ENCODE results near the gene ROR1. TPM values are rescaled to one million over a fixed set of nuclear protein-coding genes. Genes with fewer than 3 reads are reported as not detected.

ROR1 gene
- total RNA-seq, 1 experiment from 2014 or later: 2.7 TPM

DNA sequence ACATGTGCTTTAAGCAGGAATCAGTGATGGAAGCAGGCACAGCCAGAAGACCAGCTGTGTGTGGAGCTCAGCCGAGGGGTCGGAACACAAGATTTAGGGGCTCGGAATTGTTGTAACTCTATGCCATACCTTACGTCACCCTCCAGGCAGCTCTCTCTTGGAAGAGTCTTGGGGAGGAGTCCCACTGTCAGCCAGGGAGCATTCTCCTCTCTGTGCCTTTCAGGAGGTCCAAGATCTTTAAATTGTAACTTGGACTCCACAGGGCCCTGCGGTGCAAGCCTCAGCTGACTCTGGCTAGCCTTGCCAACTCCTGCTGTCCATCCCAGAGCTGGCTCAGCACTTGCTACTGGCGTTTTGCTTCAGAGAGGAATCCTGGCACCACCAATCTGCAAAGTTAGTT is 26.4 kb upstream of the ROR1 start:
- Histone ChIP-seq H3K4me2 (ENCODE audit: low read length) (no peak overlapping the region), H4K20me1 (ENCODE audit: insufficient read depth) (no peaks in the 10 kb centered on the region), H3K9me3 (ENCODE audit: control insufficient read depth in 1 of 2, insufficient read depth in 1 of 2, low read depth in 1 of 2, low read length in 2 of 2) (no peaks in the 10 kb centered on the region), H3K4me3 (replicated peaks in 1 of 2; ENCODE audit: low read depth in 1 of 2, low read length in 2 of 2) (no peak overlapping the region), H3K4me1 (ENCODE audit: control insufficient read depth in 1 of 2, insufficient read depth in 2 of 2, low read length in 2 of 2) (no peaks in the 10 kb centered on the region), H3K27ac (ENCODE audit: low read depth, low read length) (no peak overlapping the region), H3K79me2 (ENCODE audit: insufficient read depth, low read length) (no peaks in the 10 kb centered on the region), H3K36me3 (ENCODE audit: control insufficient read depth in 1 of 2, insufficient read depth in 2 of 2, low read length in 2 of 2) (no peaks in the 10 kb centered on the region), H3K9ac (ENCODE audit: low read length) (no peak overlapping the region), H3K27me3 (ENCODE audit: insufficient read depth, low read length) (no peaks in the 10 kb centered on the region), H2AFZ (ENCODE audit: low read depth, low read length, poor library complexity, severe bottlenecking) (no peak overlapping the region), H3K9me2 (ENCODE audit: insufficient read depth) (no peaks in the 10 kb centered on the region)
- ChIA-PET RAD21 (ENCODE audit: low non-redundant PET in 1 of 2, low total read pairs in 2 of 2, uncharacterized antibody in 2 of 2, unreplicated experiment in 2 of 2) (no interaction called here), CTCF (no interaction called here), POLR2A (no interaction called here)
- no peak for DNase-seq (ENCODE audit: low read depth, low spot score)
- ATAC-seq: no peak
- no TSS peak for BruUV-seq (replicated peaks)
- intact Hi-C loops (cut with micrococcal nuclease): no loop called here
- no peak for TF ChIP-seq TCF7L2 (IDR thresholded peaks at IDR 0.05; ENCODE audit: borderline replicate concordance, extremely low read depth, insufficient read depth, insufficient read length)
- no peak for TF ChIP-seq EZH2phosphoT487 (IDR thresholded peaks at IDR 0.05; ENCODE audit: borderline replicate concordance)
- TF ChIP-seq, protein P1, sequence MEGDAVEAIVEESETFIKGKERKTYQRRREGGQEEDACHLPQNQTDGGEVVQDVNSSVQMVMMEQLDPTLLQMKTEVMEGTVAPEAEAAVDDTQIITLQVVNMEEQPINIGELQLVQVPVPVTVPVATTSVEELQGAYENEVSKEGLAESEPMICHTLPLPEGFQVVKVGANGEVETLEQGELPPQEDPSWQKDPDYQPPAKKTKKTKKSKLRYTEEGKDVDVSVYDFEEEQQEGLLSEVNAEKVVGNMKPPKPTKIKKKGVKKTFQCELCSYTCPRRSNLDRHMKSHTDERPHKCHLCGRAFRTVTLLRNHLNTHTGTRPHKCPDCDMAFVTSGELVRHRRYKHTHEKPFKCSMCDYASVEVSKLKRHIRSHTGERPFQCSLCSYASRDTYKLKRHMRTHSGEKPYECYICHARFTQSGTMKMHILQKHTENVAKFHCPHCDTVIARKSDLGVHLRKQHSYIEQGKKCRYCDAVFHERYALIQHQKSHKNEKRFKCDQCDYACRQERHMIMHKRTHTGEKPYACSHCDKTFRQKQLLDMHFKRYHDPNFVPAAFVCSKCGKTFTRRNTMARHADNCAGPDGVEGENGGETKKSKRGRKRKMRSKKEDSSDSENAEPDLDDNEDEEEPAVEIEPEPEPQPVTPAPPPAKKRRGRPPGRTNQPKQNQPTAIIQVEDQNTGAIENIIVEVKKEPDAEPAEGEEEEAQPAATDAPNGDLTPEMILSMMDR (IDR thresholded peaks at IDR 0.05 in 2 of 3, conservative IDR thresholded peaks at IDR 0.05 in 1 of 3; ENCODE audit: borderline replicate concordance in 1 of 3, insufficient read depth in 1 of 3, low read depth in 2 of 3, low read length in 2 of 3): no peak
- no peak for TF ChIP-seq EGR1 (IDR thresholded peaks at IDR 0.05; ENCODE audit: low read depth)
- TF ChIP-seq SRF (IDR thresholded peaks at IDR 0.05; ENCODE audit: low read depth): no peak
- TF ChIP-seq, protein P2, sequence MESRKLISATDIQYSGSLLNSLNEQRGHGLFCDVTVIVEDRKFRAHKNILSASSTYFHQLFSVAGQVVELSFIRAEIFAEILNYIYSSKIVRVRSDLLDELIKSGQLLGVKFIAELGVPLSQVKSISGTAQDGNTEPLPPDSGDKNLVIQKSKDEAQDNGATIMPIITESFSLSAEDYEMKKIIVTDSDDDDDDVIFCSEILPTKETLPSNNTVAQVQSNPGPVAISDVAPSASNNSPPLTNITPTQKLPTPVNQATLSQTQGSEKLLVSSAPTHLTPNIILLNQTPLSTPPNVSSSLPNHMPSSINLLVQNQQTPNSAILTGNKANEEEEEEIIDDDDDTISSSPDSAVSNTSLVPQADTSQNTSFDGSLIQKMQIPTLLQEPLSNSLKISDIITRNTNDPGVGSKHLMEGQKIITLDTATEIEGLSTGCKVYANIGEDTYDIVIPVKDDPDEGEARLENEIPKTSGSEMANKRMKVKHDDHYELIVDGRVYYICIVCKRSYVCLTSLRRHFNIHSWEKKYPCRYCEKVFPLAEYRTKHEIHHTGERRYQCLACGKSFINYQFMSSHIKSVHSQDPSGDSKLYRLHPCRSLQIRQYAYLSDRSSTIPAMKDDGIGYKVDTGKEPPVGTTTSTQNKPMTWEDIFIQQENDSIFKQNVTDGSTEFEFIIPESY (IDR thresholded peaks at IDR 0.05; ENCODE audit: extremely low read depth, insufficient replicate concordance, low read length): no peak
- TF ChIP-seq ZFX (IDR thresholded peaks at IDR 0.05): no peak
- TF ChIP-seq, protein P3, sequence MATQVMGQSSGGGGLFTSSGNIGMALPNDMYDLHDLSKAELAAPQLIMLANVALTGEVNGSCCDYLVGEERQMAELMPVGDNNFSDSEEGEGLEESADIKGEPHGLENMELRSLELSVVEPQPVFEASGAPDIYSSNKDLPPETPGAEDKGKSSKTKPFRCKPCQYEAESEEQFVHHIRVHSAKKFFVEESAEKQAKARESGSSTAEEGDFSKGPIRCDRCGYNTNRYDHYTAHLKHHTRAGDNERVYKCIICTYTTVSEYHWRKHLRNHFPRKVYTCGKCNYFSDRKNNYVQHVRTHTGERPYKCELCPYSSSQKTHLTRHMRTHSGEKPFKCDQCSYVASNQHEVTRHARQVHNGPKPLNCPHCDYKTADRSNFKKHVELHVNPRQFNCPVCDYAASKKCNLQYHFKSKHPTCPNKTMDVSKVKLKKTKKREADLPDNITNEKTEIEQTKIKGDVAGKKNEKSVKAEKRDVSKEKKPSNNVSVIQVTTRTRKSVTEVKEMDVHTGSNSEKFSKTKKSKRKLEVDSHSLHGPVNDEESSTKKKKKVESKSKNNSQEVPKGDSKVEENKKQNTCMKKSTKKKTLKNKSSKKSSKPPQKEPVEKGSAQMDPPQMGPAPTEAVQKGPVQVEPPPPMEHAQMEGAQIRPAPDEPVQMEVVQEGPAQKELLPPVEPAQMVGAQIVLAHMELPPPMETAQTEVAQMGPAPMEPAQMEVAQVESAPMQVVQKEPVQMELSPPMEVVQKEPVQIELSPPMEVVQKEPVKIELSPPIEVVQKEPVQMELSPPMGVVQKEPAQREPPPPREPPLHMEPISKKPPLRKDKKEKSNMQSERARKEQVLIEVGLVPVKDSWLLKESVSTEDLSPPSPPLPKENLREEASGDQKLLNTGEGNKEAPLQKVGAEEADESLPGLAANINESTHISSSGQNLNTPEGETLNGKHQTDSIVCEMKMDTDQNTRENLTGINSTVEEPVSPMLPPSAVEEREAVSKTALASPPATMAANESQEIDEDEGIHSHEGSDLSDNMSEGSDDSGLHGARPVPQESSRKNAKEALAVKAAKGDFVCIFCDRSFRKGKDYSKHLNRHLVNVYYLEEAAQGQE (IDR thresholded peaks at IDR 0.05; ENCODE audit: low read depth): no peak
- TF ChIP-seq, protein P4, sequence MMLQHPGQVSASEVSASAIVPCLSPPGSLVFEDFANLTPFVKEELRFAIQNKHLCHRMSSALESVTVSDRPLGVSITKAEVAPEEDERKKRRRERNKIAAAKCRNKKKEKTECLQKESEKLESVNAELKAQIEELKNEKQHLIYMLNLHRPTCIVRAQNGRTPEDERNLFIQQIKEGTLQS (IDR thresholded peaks at IDR 0.05): no peak

Data from HCT116 (cell line).